Suppressor macrophage (primary cell): ENCODE results near the gene CD74.
"Not testable (repeated sequence)": the region's sequence is repeated elsewhere in the genome, so short reads cannot be mapped to it uniquely, and the experiment has no call there.

Source experiments
- DNase-seq, 4 experiments: peaks; one replicate each; pipeline ENCODE4 v3.0.0-alpha.2; 2020 to 2022

The CD74 gene

DNA sequence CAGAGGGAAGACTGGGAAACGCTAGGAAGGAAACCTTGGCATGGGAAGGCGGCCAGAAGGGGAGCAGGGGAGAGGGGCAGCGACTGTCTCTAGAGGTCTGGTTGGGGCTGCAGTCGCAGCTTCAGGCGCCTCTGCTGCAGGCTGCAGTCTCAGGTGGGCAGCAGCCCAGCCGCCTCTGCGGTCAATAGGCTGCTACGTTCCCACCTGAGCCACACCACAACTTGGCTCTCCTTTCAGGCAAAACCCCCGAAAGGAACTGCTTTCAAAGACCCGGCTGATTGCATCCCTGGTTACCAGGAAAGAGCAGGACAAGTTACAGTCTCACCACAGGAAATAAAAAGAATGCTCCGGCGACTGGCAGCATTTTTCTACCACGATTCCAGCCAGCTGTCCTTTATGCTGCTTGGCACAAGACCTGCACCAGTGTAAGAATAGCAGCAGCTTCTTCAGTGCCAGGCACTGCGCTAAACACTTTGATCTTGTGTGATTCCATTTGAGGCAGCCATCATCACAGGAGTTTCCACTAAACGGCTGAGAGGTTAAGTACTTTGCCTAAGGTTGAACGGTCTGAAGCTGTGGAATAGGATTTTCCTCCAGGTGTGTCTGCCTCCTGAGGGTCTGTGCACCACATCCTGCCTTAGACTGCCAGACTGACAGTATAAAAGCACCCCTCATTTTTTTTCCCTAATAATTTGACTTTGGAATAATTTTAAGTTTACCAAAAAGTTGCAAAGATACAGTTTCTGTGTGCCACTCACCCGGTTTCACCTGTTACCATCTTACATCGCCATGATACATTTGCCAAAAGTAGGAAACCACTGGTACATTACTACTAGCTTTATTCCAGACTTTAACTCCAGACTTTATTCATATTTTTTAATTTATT is 29.3 kb upstream of the CD74 start:
- no peak for DNase-seq

DNA sequence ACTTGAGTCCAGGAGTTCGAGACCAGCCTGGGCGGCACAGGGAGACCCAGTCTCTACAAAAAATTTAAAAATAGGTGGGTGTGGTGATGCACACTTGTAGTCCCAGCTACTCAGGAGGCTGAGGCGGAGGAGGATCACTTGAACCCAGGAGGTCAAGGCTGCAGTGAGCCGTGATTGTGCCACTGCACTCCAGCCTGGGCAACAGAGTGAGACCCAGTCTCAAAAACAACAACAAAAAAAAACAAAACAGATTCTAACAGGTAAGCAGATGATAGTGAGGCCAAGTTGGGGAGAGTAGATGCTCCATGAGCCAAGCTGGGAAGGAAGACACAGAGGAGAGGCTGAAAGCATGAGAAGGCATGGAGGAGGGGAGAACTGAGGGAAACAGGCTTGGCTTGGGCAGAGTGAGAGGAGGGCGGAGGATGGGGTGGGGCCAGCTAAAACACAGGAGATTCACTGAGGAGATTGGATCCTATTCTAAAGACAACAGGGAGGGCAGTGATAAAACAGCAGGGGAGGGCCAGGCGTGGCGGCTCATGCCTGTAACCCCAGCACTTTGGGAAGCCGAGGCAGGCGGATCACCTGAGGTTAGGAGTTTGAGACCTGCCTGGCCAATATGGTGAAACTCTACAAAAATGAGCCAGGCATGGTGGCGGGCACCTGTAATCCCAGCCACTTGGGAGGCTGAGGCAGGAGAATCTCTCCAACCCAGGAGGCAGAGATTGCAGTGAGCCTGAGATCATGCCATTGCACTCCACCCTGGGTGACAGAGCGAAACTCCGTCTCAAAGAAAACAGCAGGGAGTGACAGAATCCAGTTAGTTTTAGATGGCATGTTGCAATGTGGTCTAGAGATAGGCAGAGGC is 28.5 kb upstream of the CD74 start:
- no peak for DNase-seq

DNA sequence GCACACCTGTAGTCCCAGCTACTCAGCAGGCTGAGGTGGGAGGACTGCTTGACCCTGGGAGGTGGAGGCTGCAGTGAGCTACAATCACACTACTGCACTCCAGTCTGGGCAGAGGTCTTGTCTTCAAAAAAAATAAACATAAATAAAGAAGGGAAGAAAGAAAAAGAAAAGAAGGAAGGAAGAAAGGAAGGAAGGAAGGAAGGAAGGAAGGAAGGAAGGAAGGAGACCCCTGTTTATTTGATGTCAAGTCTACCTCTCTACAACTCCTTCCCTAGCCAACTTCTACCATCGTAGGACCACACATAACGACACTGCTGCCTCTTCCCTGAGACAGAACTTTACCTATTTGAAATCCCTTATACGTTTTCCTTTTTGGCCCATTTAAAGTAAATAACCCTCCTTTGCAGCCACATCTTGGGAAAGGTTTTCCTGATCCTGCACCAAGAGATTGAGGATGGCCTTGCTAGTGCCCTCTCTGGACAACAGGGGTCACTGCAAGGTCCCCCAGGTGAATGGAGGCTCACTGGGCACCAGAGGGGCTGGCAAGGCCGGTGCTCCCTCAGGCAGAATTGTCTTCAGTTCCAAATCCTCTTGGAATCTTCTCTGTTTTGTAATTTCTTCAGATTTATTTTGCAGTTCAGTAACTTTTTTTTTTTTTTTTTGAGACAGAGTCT is 26.3 kb upstream of the CD74 start:
- peak in 3 of 4 experiments; percentile 38 to 56 (median 49) for DNase-seq

DNA sequence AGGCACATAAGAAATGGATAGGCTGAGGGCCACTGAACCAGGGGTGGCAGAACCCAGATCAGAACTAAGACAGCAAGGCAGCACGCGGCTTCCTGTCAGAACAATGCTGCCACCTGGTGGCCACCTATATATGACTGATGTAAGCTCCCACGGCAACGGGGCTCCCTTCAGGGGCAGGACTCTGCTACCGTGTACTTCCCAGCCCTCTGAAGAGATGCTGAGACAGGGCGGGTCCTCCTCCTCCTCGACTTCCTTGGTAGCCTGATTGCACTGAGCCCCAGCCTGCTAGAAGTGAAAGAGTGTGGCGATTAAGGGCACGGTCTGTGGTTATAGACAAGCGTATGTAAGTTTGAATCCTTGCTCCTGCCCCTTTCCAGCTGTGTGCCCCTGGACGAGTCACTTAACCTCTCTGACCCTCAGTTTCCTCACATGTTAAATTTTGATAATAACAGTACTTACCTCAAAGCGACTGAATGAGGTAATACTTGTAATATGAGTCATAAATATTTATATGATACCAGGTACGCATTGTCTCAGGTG is 23.5 kb upstream of the CD74 start:
- peak; percentile 93 to 96 (median 94) for DNase-seq

DNA sequence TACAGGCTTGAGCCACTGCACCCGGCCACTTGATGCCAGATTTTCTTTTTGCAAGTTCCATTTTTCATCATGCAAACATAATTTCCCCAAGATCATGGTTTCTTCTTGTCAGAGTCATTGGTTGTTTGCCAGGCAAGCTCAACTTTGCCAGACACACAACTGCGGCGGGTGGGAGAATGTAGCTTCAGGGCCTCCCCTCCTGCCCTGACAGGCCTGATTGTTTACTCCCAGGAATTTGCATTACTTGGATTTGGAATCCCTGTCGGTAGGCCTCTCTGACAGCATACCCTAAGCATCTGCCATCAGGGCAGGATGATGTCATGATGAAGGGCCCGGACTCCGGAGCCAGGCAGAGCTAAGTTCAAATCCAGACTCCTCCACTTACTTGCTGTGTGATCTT is 21.8 kb upstream of the CD74 start:
- no peak for DNase-seq

DNA sequence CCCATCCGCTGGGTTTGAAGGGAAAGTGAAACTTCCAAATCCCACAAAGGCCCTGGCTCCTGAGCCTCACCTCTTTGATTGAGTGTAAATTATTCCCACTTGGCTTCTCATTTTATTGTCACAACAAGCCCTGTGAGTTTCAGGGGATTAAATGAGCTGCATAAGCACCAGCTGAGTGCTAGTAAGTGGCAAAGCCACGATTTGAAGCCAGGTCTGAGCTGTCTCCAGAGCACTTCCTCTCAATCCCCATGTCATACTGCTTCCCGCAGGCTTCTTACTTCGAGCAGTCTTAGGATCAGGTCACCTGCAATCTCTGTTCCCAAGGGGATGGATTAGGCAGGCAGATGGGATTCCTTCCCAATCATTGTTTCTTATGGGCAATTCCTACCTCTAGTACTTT is 18.9 kb upstream of the CD74 start:
- DNase-seq = no peak

DNA sequence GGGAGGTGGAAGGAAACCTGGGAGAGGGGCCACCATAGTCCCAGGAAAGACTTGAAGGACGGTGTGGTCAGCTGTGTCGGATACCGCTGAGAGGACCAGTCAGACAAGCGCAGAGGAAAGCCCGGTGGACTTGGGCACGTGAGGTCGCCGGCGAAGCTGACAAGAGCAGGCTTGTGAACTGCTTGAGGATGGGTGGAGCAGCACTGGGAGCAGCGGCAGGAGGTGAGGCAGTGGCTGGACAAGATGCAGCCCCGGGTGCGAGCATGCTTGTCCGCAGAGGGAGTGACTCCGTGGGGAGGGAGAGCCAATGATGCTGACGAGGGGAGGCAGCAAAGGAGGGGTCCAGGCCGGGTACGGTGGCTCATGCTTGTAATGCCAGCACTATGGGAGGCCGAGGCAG is 18.3 kb upstream of the CD74 start:
- DNase-seq = no peak

DNA sequence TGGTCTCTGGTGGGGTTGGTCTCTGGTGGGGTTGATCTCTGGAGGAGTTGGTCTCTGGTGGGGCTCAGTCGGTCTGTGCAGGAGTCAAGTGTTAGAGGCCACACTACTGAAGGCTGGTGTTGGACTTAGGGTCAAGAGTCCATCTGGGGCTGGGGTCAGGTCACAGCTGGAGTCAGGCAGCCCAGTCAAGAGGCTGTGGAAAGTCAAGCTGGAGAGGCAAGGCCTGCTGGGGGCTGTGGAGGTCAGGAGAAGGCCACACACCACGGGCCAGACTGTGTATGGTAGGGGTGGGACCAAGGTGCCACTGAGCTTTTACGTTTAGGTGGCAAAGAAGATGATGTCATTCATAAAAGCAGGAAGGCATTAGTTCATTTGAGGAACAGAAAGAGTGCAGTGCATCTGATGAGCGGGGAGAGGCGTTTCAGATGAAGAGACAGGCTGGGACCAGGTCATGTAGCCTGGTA is 16.7 kb upstream of the CD74 start:
- peak in 3 of 4 experiments; percentile 42 to 52 (median 43) for DNase-seq

DNA sequence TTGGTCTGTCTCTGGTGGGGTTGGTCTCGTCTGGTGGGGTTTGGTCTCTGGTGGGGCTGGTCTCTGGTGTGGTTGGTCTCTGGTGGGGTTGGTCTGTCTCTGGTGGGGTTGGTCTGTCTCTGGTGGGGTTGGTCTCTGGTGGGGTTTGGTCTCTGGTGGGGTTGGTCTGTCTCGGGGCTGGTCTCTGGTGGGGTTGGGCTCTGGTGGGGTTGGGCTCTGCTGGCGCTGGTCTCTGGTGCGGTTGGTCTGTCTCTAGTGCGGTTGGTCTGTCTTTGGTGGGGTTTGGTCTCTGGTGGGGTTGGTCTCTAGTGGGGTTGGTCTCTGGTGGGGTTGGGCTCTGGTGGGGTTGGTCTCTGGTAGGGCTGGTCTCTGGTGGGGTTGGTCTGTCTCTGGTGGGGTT is 16.3 kb upstream of the CD74 start:
- DNase-seq = no peak

DNA sequence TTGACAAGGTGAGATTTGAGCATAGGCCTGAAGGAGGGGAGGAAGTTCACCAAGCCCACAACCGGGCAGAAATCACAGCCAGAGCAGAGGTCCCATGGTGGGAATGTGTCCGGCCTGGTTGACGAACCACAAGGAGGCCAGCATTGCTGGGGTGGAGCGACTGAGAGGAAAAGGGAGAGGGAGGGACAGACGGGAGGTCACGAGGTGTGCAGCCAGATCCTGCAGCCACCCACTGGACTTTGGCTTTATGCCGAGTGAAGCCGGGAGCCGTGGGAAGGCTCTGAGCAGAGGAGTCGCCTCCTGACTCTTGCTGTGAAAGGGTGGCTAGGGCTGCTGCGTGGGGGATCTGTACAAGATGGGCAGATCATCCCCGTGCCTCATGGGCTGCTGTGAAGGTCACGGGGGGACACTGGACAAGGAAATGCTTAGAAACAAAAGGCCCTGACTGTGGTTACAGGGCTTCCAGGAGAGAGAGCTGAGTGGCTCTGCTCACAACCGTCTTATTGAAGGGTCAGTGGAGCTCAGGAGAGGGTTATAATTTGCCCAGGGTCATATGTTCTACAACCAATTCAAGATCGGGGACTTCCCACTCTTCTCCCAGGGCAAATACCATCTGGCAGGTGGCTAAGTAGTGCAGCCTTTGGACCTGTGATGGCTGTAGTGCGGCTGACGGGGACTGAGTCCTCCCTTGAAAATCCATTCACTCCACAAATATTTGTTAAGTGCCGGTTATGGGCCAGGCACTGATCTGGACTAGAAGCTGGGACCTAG is 15.6 kb upstream of the CD74 start:
- no peak for DNase-seq

DNA sequence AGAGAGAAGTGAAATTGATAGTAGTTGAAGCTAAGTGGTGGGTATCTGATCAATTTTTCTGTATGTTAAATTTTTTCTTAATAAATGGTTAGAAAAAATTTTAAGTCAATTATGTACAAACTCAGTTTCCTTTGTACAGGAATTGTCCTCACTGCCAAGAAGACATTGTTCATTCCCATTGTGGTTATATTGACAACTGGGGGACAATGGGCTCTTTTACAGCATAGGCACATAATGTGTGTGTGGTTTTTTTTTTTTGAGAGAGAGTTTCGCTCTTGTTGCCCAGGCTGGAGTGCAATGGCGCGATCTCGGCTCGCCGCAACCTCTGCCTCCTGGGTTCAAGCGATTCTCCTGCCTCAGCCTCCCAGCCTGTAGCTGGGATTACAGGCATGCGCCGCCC is 13.5 kb upstream of the CD74 start:
- not testable (repeated sequence) for DNase-seq

DNA sequence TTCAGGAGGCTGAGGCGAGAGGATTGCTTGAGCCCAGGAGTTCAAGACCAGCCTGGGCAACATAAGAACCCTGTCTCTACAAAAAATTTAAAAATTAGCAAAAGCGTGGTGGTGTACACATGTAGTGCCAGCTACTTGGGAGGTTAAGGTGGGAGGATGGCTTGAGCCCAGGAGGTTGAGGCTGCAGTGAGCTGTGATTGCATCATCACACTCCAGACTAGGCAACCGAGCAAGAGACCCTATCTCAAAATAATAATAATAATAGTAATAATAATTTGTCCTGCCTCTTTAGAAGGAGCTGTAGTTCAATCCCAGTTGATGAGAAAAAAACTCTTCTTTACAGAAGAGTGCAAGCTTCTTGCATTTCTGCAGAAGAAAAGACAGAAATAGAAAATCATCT is 10.0 kb upstream of the CD74 start:
- DNase-seq = no peak

DNA sequence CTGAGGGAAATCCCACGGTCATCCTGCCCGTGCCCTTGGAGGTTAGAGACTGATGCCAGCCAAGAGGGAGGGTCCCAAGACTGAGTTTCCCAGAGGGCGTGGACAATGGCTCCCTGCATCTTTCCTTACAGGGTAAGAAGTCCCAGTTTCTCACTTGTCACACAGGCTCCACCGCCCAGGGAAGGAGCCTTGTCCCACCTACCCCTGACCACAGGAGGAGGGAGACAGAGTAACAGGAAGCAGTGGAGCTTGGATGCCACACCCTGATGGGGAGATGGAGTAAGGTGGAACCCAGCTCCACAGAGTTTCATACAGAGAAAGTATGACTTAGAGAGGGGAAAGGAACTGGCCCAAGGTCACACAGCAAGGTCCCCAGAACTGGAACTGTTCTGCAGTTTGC is 9.4 kb upstream of the CD74 start:
- no peak for DNase-seq

DNA sequence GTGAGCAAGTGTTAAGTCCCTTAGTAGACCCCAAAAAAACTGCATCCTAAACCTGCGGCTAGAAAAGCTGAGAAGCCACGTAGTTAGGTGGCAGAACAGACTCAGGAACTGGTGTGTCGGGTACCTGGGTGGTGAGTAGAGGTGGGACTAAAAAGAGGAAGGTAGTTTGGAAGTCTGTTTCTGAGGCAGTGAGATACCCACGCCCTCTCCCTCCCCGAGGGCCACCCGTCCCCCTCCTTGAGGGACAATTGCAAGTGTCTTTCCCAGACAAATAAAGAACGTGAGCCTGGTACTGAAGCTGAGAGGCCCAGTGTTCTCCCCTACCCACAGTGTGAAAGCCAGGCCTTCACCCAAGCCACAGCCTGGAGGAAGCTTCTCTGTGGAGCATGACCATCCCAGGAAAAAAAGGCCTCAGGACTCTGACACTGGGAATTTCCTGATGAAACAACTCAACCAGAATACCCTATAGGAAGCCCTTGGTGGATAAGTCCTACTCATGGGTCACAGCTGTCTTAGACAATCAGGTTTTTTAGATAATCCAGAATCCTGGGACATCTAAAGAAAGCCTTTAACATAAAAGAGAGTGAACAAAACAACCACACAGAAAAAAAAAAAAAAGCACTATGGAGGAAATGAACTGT is 7.0 kb upstream of the CD74 start:
- no peak for DNase-seq

DNA sequence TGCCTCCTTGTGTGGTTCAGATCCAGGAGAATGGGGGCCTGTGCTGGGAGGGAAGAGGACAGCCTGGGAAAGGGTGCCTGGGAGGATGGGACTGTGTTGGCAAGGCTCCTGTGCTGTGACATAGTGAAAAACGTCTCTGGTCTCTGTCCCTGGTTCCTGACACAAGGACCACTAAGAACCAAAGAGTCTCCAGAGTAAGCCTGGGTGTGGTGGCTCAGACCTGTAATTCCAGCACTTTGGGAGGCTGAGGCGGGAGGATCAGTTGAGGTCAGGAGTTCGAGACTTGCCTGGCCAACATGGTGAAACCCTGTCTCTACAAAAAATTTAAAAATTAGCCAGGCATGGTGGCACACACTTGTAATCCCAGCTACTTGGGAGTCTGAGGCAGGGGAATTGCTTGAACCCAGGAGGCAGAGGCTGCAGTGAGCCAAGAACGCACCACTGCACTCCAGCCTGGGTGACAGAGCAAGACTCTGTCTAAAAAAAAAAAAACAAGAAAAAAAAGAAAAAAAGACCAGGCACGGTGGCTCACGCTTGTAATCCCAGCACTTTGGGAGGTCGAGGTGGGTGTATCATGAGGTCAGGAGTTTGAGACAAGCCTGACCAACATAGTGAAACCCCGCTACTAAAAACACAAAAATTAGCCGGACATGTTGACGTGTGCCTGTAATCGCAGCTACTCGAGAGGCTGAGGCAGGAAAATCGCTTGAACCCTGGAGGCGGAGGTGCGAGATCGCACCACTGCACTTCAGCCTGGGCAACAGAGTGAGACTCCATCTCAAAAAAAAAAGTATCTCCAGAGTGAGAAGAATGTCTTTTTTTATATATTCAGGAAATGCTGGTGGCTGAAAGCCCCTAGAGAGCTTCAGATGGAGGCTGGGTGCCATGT is 1.4 kb upstream of the CD74 start:
- DNase-seq = not testable (repeated sequence)

DNA sequence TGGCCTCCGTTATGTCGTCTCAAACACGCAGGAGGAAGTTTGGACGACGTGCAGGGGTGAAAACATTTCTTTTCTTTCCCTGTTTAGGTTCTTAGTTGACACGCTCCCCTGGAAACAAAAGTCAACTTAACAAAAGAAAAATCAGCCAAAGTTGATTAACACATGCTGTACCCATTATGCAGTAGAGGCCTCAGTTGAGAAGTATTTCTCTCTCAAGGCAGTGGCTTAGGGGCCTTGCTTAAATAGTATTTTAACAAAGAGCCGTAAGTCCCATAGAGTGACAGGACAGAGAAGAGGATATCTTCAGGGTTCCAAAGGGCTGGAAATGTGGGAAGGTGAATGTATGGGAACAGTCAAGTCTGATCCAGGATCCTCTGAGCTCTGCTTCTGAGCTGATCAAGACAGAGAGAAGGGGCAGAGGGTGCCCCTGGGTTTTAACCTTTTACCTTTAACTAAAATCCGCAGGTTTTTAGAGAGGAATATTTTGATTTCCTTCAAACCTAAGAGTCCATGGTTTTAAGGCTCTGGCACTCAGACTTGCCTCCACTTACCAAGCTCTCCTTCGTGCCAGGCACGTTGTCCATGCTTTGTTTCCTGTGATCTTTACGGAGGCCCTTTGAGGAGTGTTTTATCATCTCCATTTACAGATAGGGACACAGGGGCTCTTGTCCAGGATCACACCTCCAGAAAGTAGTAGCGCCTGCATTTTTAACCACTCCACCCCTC is 629 bp upstream of the CD74 start:
- DNase-seq = peak in 2 of 4 experiments; percentile 78 to 82

DNA sequence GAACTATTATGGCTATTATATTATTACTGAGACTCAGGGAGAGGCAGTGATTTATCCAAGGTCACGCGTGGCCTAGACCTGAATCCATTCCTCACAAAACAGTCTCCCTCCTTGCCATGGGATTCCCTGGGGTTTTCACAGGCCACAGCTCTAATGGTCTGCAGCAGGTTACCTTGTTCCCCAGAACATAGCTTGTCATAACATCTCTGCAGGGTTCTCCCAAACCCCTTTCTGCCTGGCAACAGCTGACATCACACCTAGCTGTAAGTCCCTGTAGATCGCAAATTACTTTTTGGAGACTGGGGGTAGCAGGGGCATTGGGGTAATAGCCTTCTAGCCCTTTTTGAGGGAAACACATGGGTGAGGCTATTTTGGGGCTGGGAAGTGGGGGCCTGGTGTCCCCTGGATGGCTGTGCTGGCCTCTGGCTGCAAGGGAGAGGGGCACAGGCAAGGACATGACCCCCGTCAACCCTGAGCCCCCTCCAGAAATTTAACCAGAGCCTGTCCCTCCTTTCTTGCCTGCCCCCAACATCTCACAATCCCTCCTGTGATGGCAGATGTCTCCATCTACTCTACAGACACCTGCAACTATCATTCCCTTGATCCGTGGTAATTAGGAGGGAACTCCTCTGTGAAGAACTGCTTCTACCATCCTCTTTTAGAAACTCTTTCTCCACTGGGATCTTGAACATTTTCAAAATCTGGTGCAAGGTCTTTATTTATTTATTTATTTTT is 1.3 kb downstream of the CD74 start:
- DNase-seq = peak; percentile 68 to 84 (median 78)

DNA sequence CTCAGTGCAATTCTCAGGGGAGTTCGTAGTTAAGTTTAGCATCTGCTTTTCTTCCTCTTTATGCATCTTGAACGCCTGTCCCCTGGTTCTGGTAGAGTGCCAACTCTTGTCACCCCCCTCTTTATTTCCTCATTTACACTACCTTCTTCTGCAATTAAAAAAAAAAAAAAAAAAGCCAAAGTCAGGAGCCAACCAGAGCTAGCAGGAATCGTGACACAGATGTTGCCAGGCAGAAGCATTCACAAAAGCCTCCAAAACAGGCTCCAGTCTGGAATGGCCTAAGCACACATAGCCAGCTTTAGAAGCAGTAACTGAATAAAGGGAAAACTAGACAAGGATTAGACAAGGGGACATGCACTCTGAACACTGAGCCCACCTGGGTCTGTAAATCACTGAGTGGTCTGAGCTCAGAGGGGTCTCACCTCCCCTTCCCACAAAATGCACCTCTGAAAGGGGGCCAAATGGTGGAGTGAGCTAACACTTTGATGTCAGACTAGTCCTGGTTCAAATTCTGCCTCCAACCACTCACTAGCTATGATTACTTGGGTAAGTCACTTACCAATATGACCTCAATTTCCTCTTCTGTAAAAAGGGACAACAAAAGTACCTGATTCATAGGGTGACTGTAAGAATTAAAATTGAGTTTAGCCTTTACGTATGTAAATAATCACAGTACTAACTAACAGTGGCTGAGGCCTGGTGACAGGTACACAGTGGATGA is 2.0 kb downstream of the CD74 start:
- peak; percentile 89 to 97 (median 92) for DNase-seq
